ENCODE data around the gene TRA2A.
A peak's percentile ranks its signal among the peaks of the same experiment; 100 is the strongest.

TRA2A gene

DNA sequence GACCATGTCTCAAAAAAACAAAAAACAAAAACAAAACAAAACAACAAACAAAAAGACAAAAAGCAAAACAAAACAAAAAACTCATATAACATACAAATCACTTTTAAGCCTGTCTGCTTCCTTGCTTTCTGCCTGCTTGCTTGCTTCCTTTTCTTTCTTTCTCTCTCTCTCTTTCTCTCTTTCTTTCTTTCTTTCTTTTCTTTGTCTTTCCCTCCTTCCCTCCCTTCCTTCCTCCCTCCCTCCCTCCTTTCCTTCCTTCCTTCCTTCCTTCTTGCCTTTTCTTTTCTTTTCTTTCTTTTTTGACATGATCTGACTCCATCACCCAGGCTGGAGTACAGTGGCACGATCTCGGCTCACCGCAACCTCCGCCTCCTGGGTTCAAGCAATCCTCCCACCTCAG lies 15.9 kb upstream of the TRA2A start:
- H4K20me1 ChIP-seq (ENCODE audit: control insufficient read depth, insufficient read depth, low read depth, low read length) = no peaks in the 10 kb centered on the region
- no peak overlapping the region for H3K27ac ChIP-seq (ENCODE audit: low read depth, low read length)
- no peak for TF ChIP-seq EZH2phosphoT487 (IDR thresholded peaks at IDR 0.05; ENCODE audit: borderline replicate concordance, low read length)
- TF ChIP-seq, protein P1, sequence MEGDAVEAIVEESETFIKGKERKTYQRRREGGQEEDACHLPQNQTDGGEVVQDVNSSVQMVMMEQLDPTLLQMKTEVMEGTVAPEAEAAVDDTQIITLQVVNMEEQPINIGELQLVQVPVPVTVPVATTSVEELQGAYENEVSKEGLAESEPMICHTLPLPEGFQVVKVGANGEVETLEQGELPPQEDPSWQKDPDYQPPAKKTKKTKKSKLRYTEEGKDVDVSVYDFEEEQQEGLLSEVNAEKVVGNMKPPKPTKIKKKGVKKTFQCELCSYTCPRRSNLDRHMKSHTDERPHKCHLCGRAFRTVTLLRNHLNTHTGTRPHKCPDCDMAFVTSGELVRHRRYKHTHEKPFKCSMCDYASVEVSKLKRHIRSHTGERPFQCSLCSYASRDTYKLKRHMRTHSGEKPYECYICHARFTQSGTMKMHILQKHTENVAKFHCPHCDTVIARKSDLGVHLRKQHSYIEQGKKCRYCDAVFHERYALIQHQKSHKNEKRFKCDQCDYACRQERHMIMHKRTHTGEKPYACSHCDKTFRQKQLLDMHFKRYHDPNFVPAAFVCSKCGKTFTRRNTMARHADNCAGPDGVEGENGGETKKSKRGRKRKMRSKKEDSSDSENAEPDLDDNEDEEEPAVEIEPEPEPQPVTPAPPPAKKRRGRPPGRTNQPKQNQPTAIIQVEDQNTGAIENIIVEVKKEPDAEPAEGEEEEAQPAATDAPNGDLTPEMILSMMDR (IDR thresholded peaks at IDR 0.05; ENCODE audit: low read depth, low read length, poor library complexity, severe bottlenecking) = no peak
- H3K4me1 ChIP-seq (ENCODE audit: control insufficient read depth, low read length) = peaks cover 15% of the 10 kb centered on the region
- no peaks in the 10 kb centered on the region for H3K79me2 ChIP-seq (ENCODE audit: control insufficient read depth, low read length)
- peaks cover 11% of the 10 kb centered on the region for H3F3A ChIP-seq (ENCODE audit: control insufficient read depth, insufficient read depth)
- H3K4me2 ChIP-seq (ENCODE audit: low read length) = no peak overlapping the region
- no peaks in the 10 kb centered on the region for H3K36me3 ChIP-seq (ENCODE audit: control insufficient read depth, low read length)
- peaks cover 6% of the 10 kb centered on the region; the same call in 1 of the 2 replicates for H3K27me3 ChIP-seq (ENCODE audit: control insufficient read depth, low read length)
- 0 out of 2 replicates have a peak, but pooled peaks cover 3% of the 10 kb centered on the region for H3K9me3 ChIP-seq (ENCODE audit: control insufficient read depth, insufficient read depth, low read length)
- H3K4me3 ChIP-seq (ENCODE audit: low read length) = no peak overlapping the region
- H3K9me2 ChIP-seq (replicated peaks; ENCODE audit: control insufficient read depth, low read length) = no peaks in the 10 kb centered on the region

DNA sequence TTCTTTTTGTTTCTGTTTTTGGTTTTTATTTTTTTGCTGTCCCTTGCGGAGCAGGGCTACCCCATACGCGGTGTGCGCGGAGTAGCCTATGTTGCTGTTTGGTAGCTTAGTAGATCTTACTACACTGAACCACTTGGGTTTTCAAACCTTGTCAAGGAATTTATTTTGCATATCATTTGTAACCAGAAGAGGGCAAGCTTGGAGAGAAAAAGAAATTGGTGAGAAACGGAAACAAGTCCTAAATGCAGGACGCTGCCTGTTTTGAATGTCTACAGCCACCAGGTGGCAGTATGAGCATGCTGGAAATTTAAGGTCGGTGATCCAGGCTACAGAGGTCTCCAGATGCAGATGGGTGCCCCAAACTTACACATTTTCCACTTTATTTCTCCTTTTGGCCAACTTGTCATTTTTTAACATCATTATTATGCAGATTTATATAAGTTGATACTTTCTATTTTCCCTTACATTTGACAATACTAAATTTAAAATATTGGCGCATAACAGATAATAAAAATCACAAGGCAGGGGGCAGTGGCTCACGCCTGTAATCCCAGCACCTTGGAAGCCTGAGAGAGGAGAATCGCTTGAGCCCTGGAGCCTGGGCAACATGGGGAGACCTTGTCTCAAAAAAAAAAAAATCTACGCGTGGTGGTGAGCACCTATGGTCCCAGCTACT lies 15.3 kb upstream of the TRA2A start:
- Histone ChIP-seq H3F3A (ENCODE audit: control insufficient read depth, insufficient read depth) (peaks cover 11% of the 10 kb centered on the region), H3K4me3 (ENCODE audit: low read length) (no peak overlapping the region), H3K27ac (ENCODE audit: low read depth, low read length) (no peak overlapping the region), H3K4me2 (ENCODE audit: low read length) (no peak overlapping the region), H3K79me2 (ENCODE audit: control insufficient read depth, low read length) (no peaks in the 10 kb centered on the region), H3K27me3 (ENCODE audit: control insufficient read depth, low read length) (peaks cover 6% of the 10 kb centered on the region; the same call in 1 of the 2 replicates), H3K9me3 (ENCODE audit: control insufficient read depth, insufficient read depth, low read length) (0 out of 2 replicates have a peak, but pooled peaks cover 5% of the 10 kb centered on the region), H4K20me1 (ENCODE audit: control insufficient read depth, insufficient read depth, low read depth, low read length) (no peaks in the 10 kb centered on the region), H3K36me3 (ENCODE audit: control insufficient read depth, low read length) (no peaks in the 10 kb centered on the region), H3K9me2 (replicated peaks; ENCODE audit: control insufficient read depth, low read length) (no peaks in the 10 kb centered on the region), H3K4me1 (ENCODE audit: control insufficient read depth, low read length) (peaks cover 15% of the 10 kb centered on the region)
- TF ChIP-seq, protein P1 (IDR thresholded peaks at IDR 0.05; ENCODE audit: low read depth, low read length, poor library complexity, severe bottlenecking) = peak; percentile 98
- no peak for TF ChIP-seq EZH2phosphoT487 (IDR thresholded peaks at IDR 0.05; ENCODE audit: borderline replicate concordance, low read length)

GRCh38 chr7:23545493-23545892 lies 13.7 kb upstream of the TRA2A start:
- no peaks in the 10 kb centered on the region for H3K9me2 ChIP-seq (replicated peaks; ENCODE audit: control insufficient read depth, low read length)
- peaks cover 6% of the 10 kb centered on the region; the same call in 1 of the 2 replicates for H3K27me3 ChIP-seq (ENCODE audit: control insufficient read depth, low read length)
- peaks cover 15% of the 10 kb centered on the region for H3K4me1 ChIP-seq (ENCODE audit: control insufficient read depth, low read length)
- H3F3A ChIP-seq (ENCODE audit: control insufficient read depth, insufficient read depth) = peaks cover 11% of the 10 kb centered on the region
- no peak overlapping the region for H3K4me3 ChIP-seq (ENCODE audit: low read length)
- no peak overlapping the region for H3K4me2 ChIP-seq (ENCODE audit: low read length)
- H3K9me3 ChIP-seq (ENCODE audit: control insufficient read depth, insufficient read depth, low read length) = 0 out of 2 replicates have a peak, but pooled peaks cover 5% of the 10 kb centered on the region
- H4K20me1 ChIP-seq (ENCODE audit: control insufficient read depth, insufficient read depth, low read depth, low read length) = no peaks in the 10 kb centered on the region
- no peaks in the 10 kb centered on the region for H3K36me3 ChIP-seq (ENCODE audit: control insufficient read depth, low read length)
- no peaks in the 10 kb centered on the region for H3K79me2 ChIP-seq (ENCODE audit: control insufficient read depth, low read length)
- H3K27ac ChIP-seq (ENCODE audit: low read depth, low read length) = no peak overlapping the region
- TF ChIP-seq EZH2phosphoT487 (IDR thresholded peaks at IDR 0.05; ENCODE audit: borderline replicate concordance, low read length) = no peak
- TF ChIP-seq, protein P1 (IDR thresholded peaks at IDR 0.05; ENCODE audit: low read depth, low read length, poor library complexity, severe bottlenecking) = no peak
